K562 (cell line): ENCODE results near the gene PRXL2A. TPM values are rescaled to one million over a fixed set of nuclear protein-coding genes. Genes with fewer than 3 reads are reported as not detected.

Experiments
- ATAC-seq: fragments of 200-7000 bp; cut with Tn5 transposase; 3 replicates; pipeline ENCODE4 v1.9.1; 2020; ENCODE audit warnings: moderate library complexity
- BruUV-seq: library from RNA; stranded (reverse); fragments of 400-500 nt; replicated peaks from 2 replicates; lab custom pipeline; 2021; lab: Mats Ljungman, UMichigan
- CTCF ChIA-PET: fragments of 300-600 bp; formaldehyde crosslinking; extraction: SDS; loops from one replicate; lab custom pipeline; 2021; ENCODE audit warnings: low intra/inter-chr PET ratio; lab: Yijun Ruan, JAX
- POLR2A ChIA-PET: fragments of 300-600, 350-650 bp; sonication (Branson Sonifier 250); formaldehyde crosslinking; extraction: SDS; loops from one replicate; lab custom pipeline; 2021; ENCODE audit warnings: antibody characterized with exemption, inconsistent platforms; lab: Yijun Ruan, JAX
- DNase-seq, 4 experiments: peaks; one replicate each; pipeline versions ENCODE4 v3.0.0 to v3.0.0-alpha.2; 2011 to 2018; ENCODE audit warnings: low spot score in 3 of 4, mixed read lengths in 3 of 4; ENCODE audit errors: extremely low read depth in 1 of 4
- FAIRE-seq: peaks from 2 replicates; lab custom pipeline; 2011; peaks lifted over from hg19 to GRCh38; lab: Jason Lieb, UNC
- H2AFZ ChIP-seq: 2 replicates; pipeline ENCODE4 v1.6.0; 2011; ENCODE audit warnings: low read depth, low read length, control low read depth, inconsistent platforms
- H3K27ac ChIP-seq: fragments of 200-600 bp; 3 replicates; pipeline ENCODE4 v1.8.0; 2011; ENCODE audit warnings: low read depth, mild to moderate bottlenecking, control low read depth, inconsistent platforms, low read length, moderate library complexity, mixed read lengths; ENCODE audit errors: extremely low read depth
- H3K27me3 ChIP-seq, 2 experiments: fragments of 300-600 bp in 1 of 2; 2 replicates in 1 of 2; 3 replicates in 1 of 2; pipeline versions ENCODE4 v1.6.0 to v1.8.0; 2011; ENCODE audit warnings: inconsistent platforms in 2 of 2, low read length in 2 of 2, mild to moderate bottlenecking in 1 of 2, mixed read lengths in 1 of 2, moderate library complexity in 1 of 2; ENCODE audit not compliant: control insufficient read depth in 2 of 2, insufficient read depth in 2 of 2
- H3K36me3 ChIP-seq: fragments of 300-600 bp; 3 replicates; pipeline ENCODE4 v1.8.0; 2011; ENCODE audit warnings: mild to moderate bottlenecking, low read length, inconsistent platforms; ENCODE audit not compliant: control insufficient read depth, insufficient read depth
- H3K4me1 ChIP-seq, 2 experiments: fragments of 200-600 bp in 1 of 2; replicated peaks in 1 of 2; 2 replicates in 1 of 2; 3 replicates in 1 of 2; pipeline versions ENCODE4 v1.5.1 to v1.8.0; 2011; ENCODE audit warnings: inconsistent platforms in 2 of 2, low read length in 2 of 2, mild to moderate bottlenecking in 1 of 2, mixed read lengths in 1 of 2, moderate library complexity in 1 of 2; ENCODE audit not compliant: control insufficient read depth in 2 of 2, insufficient read depth in 2 of 2
- H3K4me2 ChIP-seq: 2 replicates; pipeline ENCODE4 v1.6.1; 2011; ENCODE audit warnings: low read length, control low read depth, inconsistent platforms, mixed read lengths; ENCODE audit not compliant: insufficient read depth
- H3K4me3 ChIP-seq: fragments of 200-600 bp; sonication (generic), shearing (Covaris generic); 2 replicates; pipeline ENCODE4 v1.5.1; 2016; ENCODE audit warnings: control low read depth, inconsistent platforms
- H3K79me2 ChIP-seq: fragments of 200-600 bp; 3 replicates; pipeline ENCODE4 v1.8.0; 2011; ENCODE audit warnings: low read length, inconsistent platforms; ENCODE audit not compliant: control insufficient read depth, insufficient read depth
- H3K9ac ChIP-seq, 2 experiments: 2 replicates each; pipeline versions ENCODE4 v1.6.0 to v1.6.1; 2011; ENCODE audit warnings: low read depth in 2 of 2, low read length in 2 of 2, control low read depth in 1 of 2, inconsistent platforms in 1 of 2, mild to moderate bottlenecking in 1 of 2, mixed read lengths in 1 of 2; ENCODE audit not compliant: insufficient read depth in 1 of 2
- H3K9me1 ChIP-seq: one replicate; pipeline ENCODE4 v1.6.0; 2011; ENCODE audit warnings: inconsistent platforms, mild to moderate bottlenecking, low read length, moderate library complexity; ENCODE audit not compliant: control insufficient read depth, insufficient read depth
- H3K9me3 ChIP-seq: replicated peaks from 2 replicates; pipeline ENCODE4 v1.5.1; 2011; ENCODE audit warnings: low read depth, low read length, inconsistent platforms; ENCODE audit not compliant: control insufficient read depth, insufficient read depth
- H4K20me1 ChIP-seq: replicated peaks from 2 replicates; pipeline ENCODE4 v1.6.1; 2011; ENCODE audit warnings: low read length, inconsistent platforms, mixed read lengths; ENCODE audit not compliant: control insufficient read depth, insufficient read depth
- MED1 ChIP-seq: sonication (generic); formaldehyde crosslinking; IDR thresholded peaks from 2 replicates; pipeline ENCODE4 v1.8.1; 2023; ENCODE audit warnings: missing genetic modification reagents, borderline replicate concordance
- POLR3A ChIP-seq: IDR thresholded peaks from 2 replicates; pipeline ENCODE4 v1.6.1; 2011; ENCODE audit warnings: borderline replicate concordance, mild to moderate bottlenecking, moderate library complexity; ENCODE audit not compliant: insufficient read length, insufficient read depth; ENCODE audit errors: extremely low read depth
- SIX5 ChIP-seq, 2 experiments: IDR thresholded peaks; 2 replicates each; pipeline ENCODE4 v1.6.1; 2011; ENCODE audit warnings: low read length in 2 of 2, borderline replicate concordance in 1 of 2, low read depth in 1 of 2, mild to moderate bottlenecking in 1 of 2, moderate library complexity in 1 of 2; ENCODE audit not compliant: insufficient read depth in 1 of 2
- TOE1 ChIP-seq, 2 experiments: fragments of 450-650 bp in 1 of 2; sonication (generic) in 1 of 2; formaldehyde crosslinking in 1 of 2; IDR thresholded peaks; 2 replicates each; pipeline versions ENCODE4 v1.7.1 to v1.8.0; 2016 to 2022; ENCODE audit warnings: borderline replicate concordance in 2 of 2, mild to moderate bottlenecking in 2 of 2, antibody characterized with exemption in 1 of 2, inconsistent platforms in 1 of 2, low read depth in 1 of 2, missing genetic modification reagents in 1 of 2, moderate library complexity in 1 of 2
- ZNF124 ChIP-seq: sonication (generic); formaldehyde crosslinking; IDR thresholded peaks from 2 replicates; pipeline ENCODE4 v1.8.1; 2022; ENCODE audit warnings: missing genetic modification reagents
- ZNF165 ChIP-seq: fragments of 250-450 bp; sonication (Bioruptor Pico); IDR thresholded peaks from 2 replicates; pipeline ENCODE4 v1.4.0; 2020; ENCODE audit warnings: borderline replicate concordance
- ZNF592 ChIP-seq: fragments of 450-650 bp; IDR thresholded peaks from 2 replicates; pipeline ENCODE4 v1.6.1; 2017; ENCODE audit warnings: antibody characterized with exemption, mild to moderate bottlenecking
- ZNF830 ChIP-seq: fragments of 250-450 bp; sonication (Bioruptor Pico); IDR thresholded peaks from 2 replicates; pipeline ENCODE4 v1.5.0; 2021; ENCODE audit warnings: mild to moderate bottlenecking
- WGBS: fragments of 100-300 bp; shearing (Covaris generic); methylation state at CpG from one replicate; pipeline ENCODE4 v1.1.6; 2016; ENCODE audit warnings: low coverage, mixed read lengths; ENCODE audit not compliant: insufficient coverage; ENCODE audit errors: missing lambda C conversion rate; 5-methylcytosine and 5-hydroxymethylcytosine counted together
- in situ Hi-C: fragments of 300-500 bp; cut with MboI; formaldehyde crosslinking; loops from 4 replicates; pipeline ENCODE4 v1.15.0; 2018; ENCODE audit warnings: inconsistent platforms, mixed read lengths
- intact Hi-C: fragments of 100-400 bp; cut with micrococcal nuclease; formaldehyde crosslinking; loops from 2 replicates; pipeline ENCODE4 v1.14.2; 2022
- polyA plus RNA-seq, 8 experiments: library from polyadenylated mRNA; depleted of rRNA in 4 of 8; stranded (reverse) in 5 of 8; unstranded in 3 of 8; fragments of >200 nt; fragmentation: Nextera tagmentation in 2 of 8; fragmentation: Illumina TruSeq in 1 of 8; extraction: Ambion mirVana in 2 of 8; extraction: Trizol in 1 of 8; gene quantifications; 2 replicates each; pipeline versions ENCODE4 v1.2.1 to v1.2.3, GENCODE V29; 2011 to 2014; ENCODE audit warnings: inconsistent platforms in 1 of 8, missing spikeins in 1 of 8
- total RNA-seq, 7 experiments: library from RNA; depleted of rRNA in 6 of 7; stranded (reverse); fragments of >200 nt in 6 of 7; fragmentation: Illumina TruSeq in 2 of 7; extraction: Trizol in 2 of 7; gene quantifications; 2 replicates each; pipeline versions ENCODE4 v1.2.1 to v1.2.3, GENCODE V29; 2011 to 2021; ENCODE audit warnings: low replicate concordance in 1 of 7

The PRXL2A gene
- total and polyA plus RNA-seq, 9 of the 15 experiments (the other 6 are each of a cell fraction or from before 2014, with no cell fraction given) = 0.14 to 1.2 (median 0.75) TPM

GRCh38 chr10:80476685-80477084 is 68.3 kb downstream of the PRXL2A start:
- Histone ChIP-seq H3K9me1 (no peaks in the 10 kb centered on the region), H3K9me3 (no peaks in the 10 kb centered on the region)
- FAIRE-seq (no peak), DNase-seq (no peak)
- 90% methylated on average over 1 of the region's 1 CpG for WGBS
- ChIA-PET CTCF (no interaction called here), POLR2A (interaction anchor here (1.0 to 3.0 kb wide), 2 partner anchors 9 to 17 kb away, joined by 5 to 19 read pairs; no protein-coding TSS in a partner anchor)
- intact Hi-C loops = no loop called here
- no TSS peak for BruUV-seq
- TF ChIP-seq POLR3A (no peak), ZNF592 (no peak), ZNF165 (CRISPR knock-in tag) (no peak), ZNF124 (CRISPR knock-in tag) (no peak), SIX5 (IDR thresholded peaks at IDR 0.05; ENCODE audit: borderline replicate concordance in 1 of 2, insufficient read depth in 1 of 2, low read depth in 1 of 2, low read length in 2 of 2) (no peak), MED1 (CRISPR knock-in tag) (no peak), TOE1 (IDR thresholded peaks at IDR 0.05; ENCODE audit: borderline replicate concordance) (no peak), TOE1 (CRISPR knock-in tag; IDR thresholded peaks at IDR 0.05; ENCODE audit: borderline replicate concordance, low read depth) (no peak), ZNF830 (CRISPR knock-in tag) (no peak)
- TF ChIP-seq, all 486 proteins: peak for 0
- H3K4me1 ChIP-seq = peaks cover 13 to 20% of the 10 kb centered on the region in 2 experiments; a peak in 4 of 5 replicates
- in situ Hi-C loops = no loop called here
- no peak overlapping the region; the same call in 2 of the 3 replicates for H3K27ac ChIP-seq
- no peak overlapping the region for H2AFZ ChIP-seq
- no peaks in the 10 kb centered on the region for H3K27me3 ChIP-seq
- H4K20me1 ChIP-seq = 0 out of 2 replicates have a peak, but pooled peaks cover 7% of the 10 kb centered on the region
- H3K4me3 ChIP-seq = no peak overlapping the region
- H3K9ac ChIP-seq = peak overlapping the region in 1 of 2 experiments; percentile 70; a peak in 1 of 4 replicates
- peaks cover 79% of the 10 kb centered on the region for H3K79me2 ChIP-seq
- no peak overlapping the region for H3K4me2 ChIP-seq
- peaks cover 43% of the 10 kb centered on the region for H3K36me3 ChIP-seq
- ATAC-seq = no peak
